K562 (cell line): ENCODE measurements around the gene DNAJC1. TPM values are rescaled to one million over a fixed set of nuclear protein-coding genes. Genes with fewer than 3 reads are reported as not detected.
A peak's percentile ranks its signal among the peaks of the same experiment; 100 is the strongest.

Source experiments
- ARID1B ChIP-seq: fragments of 450-650 bp; IDR thresholded peaks from 2 replicates; pipeline ENCODE4 v1.6.1; 2016; ENCODE audit warnings: antibody characterized with exemption, mild to moderate bottlenecking, inconsistent platforms
- ARID2 ChIP-seq: fragments of 450-650 bp; IDR thresholded peaks from 2 replicates; pipeline ENCODE4 v1.6.1; 2017; ENCODE audit warnings: antibody characterized with exemption, mild to moderate bottlenecking
- BRF1 ChIP-seq: IDR thresholded peaks from 3 replicates; pipeline ENCODE4 v1.6.1; 2011; ENCODE audit warnings: borderline replicate concordance, mild to moderate bottlenecking; ENCODE audit not compliant: insufficient read length; ENCODE audit errors: extremely low read depth
- CBFA2T2 ChIP-seq: fragments of 450-650 bp; conservative IDR thresholded peaks from 2 replicates; pipeline ENCODE4 v1.6.1; 2017; ENCODE audit warnings: mild to moderate bottlenecking
- CSDE1 ChIP-seq, 2 experiments: fragments of 450-650 bp; IDR thresholded peaks; 2 replicates each; pipeline ENCODE4 v1.6.1; 2016; ENCODE audit warnings: mild to moderate bottlenecking in 1 of 2
- DPF2 ChIP-seq: fragments of 450-650 bp; IDR thresholded peaks from 2 replicates; pipeline ENCODE4 v1.6.1; 2016
- EHMT2 ChIP-seq: fragments of 450-650 bp; IDR thresholded peaks from 2 replicates; pipeline ENCODE4 v1.6.1; 2018; ENCODE audit warnings: antibody characterized with exemption
- GATAD2A ChIP-seq: fragments of 450-650 bp; IDR thresholded peaks from 2 replicates; pipeline ENCODE4 v1.6.1; 2017
- GTF2F1 ChIP-seq: IDR thresholded peaks from 2 replicates; pipeline ENCODE4 v1.6.1; 2011; ENCODE audit warnings: low read depth, low read length, improper control_type of control experiment
- HNRNPH1 ChIP-seq: fragments of 200-400 bp; formaldehyde crosslinking; optimal IDR thresholded peaks from 2 replicates; pipeline ENCODE3; 2017; ENCODE audit warnings: low read depth, mild to moderate bottlenecking, low read length, moderate library complexity
- HSF4 ChIP-seq: fragments of 250-450 bp; sonication (Bioruptor Pico); IDR thresholded peaks from 2 replicates; pipeline ENCODE4 v2.1.2; 2022; ENCODE audit warnings: mild to moderate bottlenecking, moderate library complexity, borderline replicate concordance
- NCOA6 ChIP-seq: fragments of 450-650 bp; IDR thresholded peaks from 2 replicates; pipeline ENCODE4 v1.6.1; 2017; ENCODE audit warnings: mild to moderate bottlenecking
- NRF1 ChIP-seq, 2 experiments: fragments of 450-650 bp; IDR thresholded peaks in 1 of 2; conservative IDR thresholded peaks in 1 of 2; 2 replicates each; pipeline ENCODE4 v1.6.1; 2014; ENCODE audit warnings: mild to moderate bottlenecking in 2 of 2
- PPARD ChIP-seq: fragments of 250-450 bp; sonication (Bioruptor Pico); IDR thresholded peaks from 2 replicates; pipeline ENCODE4 v1.8.0; 2022; ENCODE audit warnings: inconsistent platforms, mild to moderate bottlenecking, moderate library complexity
- RBM22 ChIP-seq: fragments of 200-400 bp; formaldehyde crosslinking; IDR thresholded peaks from 2 replicates; pipeline ENCODE4 v1.6.1; 2018; ENCODE audit warnings: low read length, low read depth; ENCODE audit not compliant: poor library complexity, severe bottlenecking
- SRSF7 ChIP-seq: fragments of 200-400 bp; formaldehyde crosslinking; optimal IDR thresholded peaks from 2 replicates; pipeline ENCODE3; 2017; ENCODE audit warnings: mild to moderate bottlenecking, low read depth, low read length
- SRSF9 ChIP-seq: fragments of 200-400 bp; formaldehyde crosslinking; IDR thresholded peaks from 2 replicates; pipeline ENCODE4 v1.6.1; 2017; ENCODE audit warnings: low read depth, low read length, borderline replicate concordance
- THRAP3 ChIP-seq: fragments of 450-650 bp; IDR thresholded peaks from 2 replicates; pipeline ENCODE4 v1.6.1; 2016; ENCODE audit warnings: mild to moderate bottlenecking, inconsistent platforms, borderline replicate concordance
- YY1 ChIP-seq, 3 experiments: IDR thresholded peaks; 2 replicates each; pipeline ENCODE4 v1.6.1; 2011; ENCODE audit warnings: low read length in 2 of 3, mild to moderate bottlenecking in 2 of 3, moderate library complexity in 2 of 3, borderline replicate concordance in 1 of 3, control low read depth in 1 of 3, low read depth in 1 of 3; ENCODE audit not compliant: insufficient read depth in 3 of 3, insufficient replicate concordance in 2 of 3, control insufficient read depth in 1 of 3, insufficient read length in 1 of 3; ENCODE audit errors: extremely low read depth in 1 of 3
- ZNF121 ChIP-seq: sonication (generic); formaldehyde crosslinking; conservative IDR thresholded peaks from 2 replicates; pipeline ENCODE4 v1.8.0; 2022; ENCODE audit warnings: missing genetic modification reagents
- ZNF41 ChIP-seq: fragments of 250-450 bp; sonication (Bioruptor Pico); conservative IDR thresholded peaks from 2 replicates; pipeline ENCODE4 v1.4.0; 2020; ENCODE audit warnings: mild to moderate bottlenecking
- ZNF431 ChIP-seq: sonication (generic); formaldehyde crosslinking; IDR thresholded peaks from 2 replicates; pipeline ENCODE4 v1.8.0; 2022; ENCODE audit warnings: mild to moderate bottlenecking, missing genetic modification reagents
- polyA plus RNA-seq, 8 experiments: library from polyadenylated mRNA; depleted of rRNA in 4 of 8; stranded (reverse) in 5 of 8; unstranded in 3 of 8; fragments of >200 nt; fragmentation: Nextera tagmentation in 2 of 8; fragmentation: Illumina TruSeq in 1 of 8; extraction: Ambion mirVana in 2 of 8; extraction: Trizol in 1 of 8; gene quantifications; 2 replicates each; pipeline versions ENCODE4 v1.2.1 to v1.2.3, GENCODE V29; 2011 to 2014; ENCODE audit warnings: inconsistent platforms in 1 of 8, missing spikeins in 1 of 8
- total RNA-seq, 7 experiments: library from RNA; depleted of rRNA in 6 of 7; stranded (reverse); fragments of >200 nt in 6 of 7; fragmentation: Illumina TruSeq in 2 of 7; extraction: Trizol in 2 of 7; gene quantifications; 2 replicates each; pipeline versions ENCODE4 v1.2.1 to v1.2.3, GENCODE V29; 2011 to 2021; ENCODE audit warnings: low replicate concordance in 1 of 7
- TF ChIP-seq, protein P1 (sequence below): IDR thresholded peaks from 2 replicates; pipeline ENCODE4 v1.6.1; 2016; ENCODE audit warnings: missing genetic modification characterization, missing compliant biosample characterization
- TF ChIP-seq, protein P2 (sequence below): fragments of 450-650 bp; IDR thresholded peaks from 2 replicates; pipeline ENCODE4 v1.6.1; 2016; ENCODE audit warnings: low read depth, mild to moderate bottlenecking, moderate library complexity
- TF ChIP-seq, protein P3 (sequence below): fragments of 450-650 bp; IDR thresholded peaks from 2 replicates; pipeline ENCODE4 v1.6.1; 2018; ENCODE audit warnings: mild to moderate bottlenecking, low read depth; ENCODE audit not compliant: partially characterized antibody
- TF ChIP-seq, protein P4 (sequence below): fragments of 200-400 bp; formaldehyde crosslinking; IDR thresholded peaks from 2 replicates; pipeline ENCODE4 v1.6.1; 2017; ENCODE audit warnings: mild to moderate bottlenecking, low read depth, low read length, moderate library complexity

DNAJC1 gene
- total and polyA plus RNA-seq, 9 of the 15 experiments (the other 6 are each of a cell fraction or from before 2014, with no cell fraction given) = 5.4 to 77.6 (median 40.3) TPM

DNA sequence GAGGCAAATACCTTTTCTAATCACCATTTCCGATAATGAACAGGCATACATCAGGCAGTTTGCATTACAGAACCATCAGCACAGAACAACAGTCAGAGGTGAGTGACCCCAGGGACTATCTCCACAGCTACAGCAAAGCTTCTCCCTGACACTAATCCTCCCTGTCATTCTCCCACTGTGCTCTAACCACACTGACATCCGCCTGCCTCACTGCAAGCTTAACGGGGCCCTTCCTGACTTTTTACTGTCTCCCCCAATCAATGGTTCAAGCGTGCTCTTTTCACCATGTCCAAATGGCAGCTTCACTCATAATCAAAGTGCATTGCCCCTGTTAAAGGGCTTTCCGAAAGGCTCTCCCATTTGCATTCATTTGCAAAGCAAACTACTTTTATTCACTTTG, 196.3 kb downstream of the DNAJC1 start (continued):
- TF ChIP-seq, protein P1, sequence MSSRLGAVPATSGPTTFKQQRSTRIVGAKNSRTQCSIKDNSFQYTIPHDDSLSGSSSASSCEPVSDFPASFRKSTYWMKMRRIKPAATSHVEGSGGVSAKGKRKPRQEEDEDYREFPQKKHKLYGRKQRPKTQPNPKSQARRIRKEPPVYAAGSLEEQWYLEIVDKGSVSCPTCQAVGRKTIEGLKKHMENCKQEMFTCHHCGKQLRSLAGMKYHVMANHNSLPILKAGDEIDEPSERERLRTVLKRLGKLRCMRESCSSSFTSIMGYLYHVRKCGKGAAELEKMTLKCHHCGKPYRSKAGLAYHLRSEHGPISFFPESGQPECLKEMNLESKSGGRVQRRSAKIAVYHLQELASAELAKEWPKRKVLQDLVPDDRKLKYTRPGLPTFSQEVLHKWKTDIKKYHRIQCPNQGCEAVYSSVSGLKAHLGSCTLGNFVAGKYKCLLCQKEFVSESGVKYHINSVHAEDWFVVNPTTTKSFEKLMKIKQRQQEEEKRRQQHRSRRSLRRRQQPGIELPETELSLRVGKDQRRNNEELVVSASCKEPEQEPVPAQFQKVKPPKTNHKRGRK (tag) = no peak
- TF ChIP-seq SRSF9 (no peak), ARID2 (no peak), GATAD2A (peak; percentile 78), HSF4 (CRISPR knock-in tag) (no peak), CBFA2T2 (peak; percentile 90), BRF1 (no peak), NCOA6 (no peak), DPF2 (peak; percentile 96), SRSF7 (no peak), ZNF41 (CRISPR knock-in tag) (no peak), NRF1 (conservative IDR thresholded peaks at IDR 0.05 in 1 of 2, IDR thresholded peaks at IDR 0.05 in 1 of 2) (no peak), CSDE1 (IDR thresholded peaks at IDR 0.05) (no peak), RBM22 (no peak), THRAP3 (no peak), ZNF431 (CRISPR knock-in tag) (no peak), EHMT2 (peak; percentile 74), HNRNPH1 (no peak), PPARD (no peak), GTF2F1 (no peak), ARID1B (peak; percentile 95), YY1 (IDR thresholded peaks at IDR 0.05; ENCODE audit: borderline replicate concordance in 1 of 3, control insufficient read depth in 1 of 3, extremely low read depth in 1 of 3, insufficient read depth in 3 of 3, insufficient read length in 1 of 3, insufficient replicate concordance in 2 of 3, low read depth in 1 of 3, low read length in 2 of 3) (peak in 1 of 3 experiments; percentile 57), ZNF121 (CRISPR knock-in tag) (no peak)
- TF ChIP-seq, protein P2, sequence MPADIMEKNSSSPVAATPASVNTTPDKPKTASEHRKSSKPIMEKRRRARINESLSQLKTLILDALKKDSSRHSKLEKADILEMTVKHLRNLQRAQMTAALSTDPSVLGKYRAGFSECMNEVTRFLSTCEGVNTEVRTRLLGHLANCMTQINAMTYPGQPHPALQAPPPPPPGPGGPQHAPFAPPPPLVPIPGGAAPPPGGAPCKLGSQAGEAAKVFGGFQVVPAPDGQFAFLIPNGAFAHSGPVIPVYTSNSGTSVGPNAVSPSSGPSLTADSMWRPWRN = no peak
- TF ChIP-seq, protein P3, sequence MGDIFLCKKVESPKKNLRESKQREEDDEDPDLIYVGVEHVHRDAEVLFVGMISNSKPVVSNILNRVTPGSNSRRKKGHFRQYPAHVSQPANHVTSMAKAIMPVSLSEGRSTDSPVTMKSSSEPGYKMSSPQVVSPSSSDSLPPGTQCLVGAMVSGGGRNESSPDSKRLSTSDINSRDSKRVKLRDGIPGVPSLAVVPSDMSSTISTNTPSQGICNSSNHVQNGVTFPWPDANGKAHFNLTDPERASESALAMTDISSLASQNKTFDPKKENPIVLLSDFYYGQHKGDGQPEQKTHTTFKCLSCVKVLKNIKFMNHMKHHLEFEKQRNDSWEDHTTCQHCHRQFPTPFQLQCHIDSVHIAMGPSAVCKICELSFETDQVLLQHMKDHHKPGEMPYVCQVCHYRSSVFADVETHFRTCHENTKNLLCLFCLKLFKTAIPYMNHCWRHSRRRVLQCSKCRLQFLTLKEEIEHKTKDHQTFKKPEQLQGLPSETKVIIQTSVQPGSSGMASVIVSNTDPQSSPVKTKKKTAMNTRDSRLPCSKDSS = no peak
- TF ChIP-seq, protein P4, sequence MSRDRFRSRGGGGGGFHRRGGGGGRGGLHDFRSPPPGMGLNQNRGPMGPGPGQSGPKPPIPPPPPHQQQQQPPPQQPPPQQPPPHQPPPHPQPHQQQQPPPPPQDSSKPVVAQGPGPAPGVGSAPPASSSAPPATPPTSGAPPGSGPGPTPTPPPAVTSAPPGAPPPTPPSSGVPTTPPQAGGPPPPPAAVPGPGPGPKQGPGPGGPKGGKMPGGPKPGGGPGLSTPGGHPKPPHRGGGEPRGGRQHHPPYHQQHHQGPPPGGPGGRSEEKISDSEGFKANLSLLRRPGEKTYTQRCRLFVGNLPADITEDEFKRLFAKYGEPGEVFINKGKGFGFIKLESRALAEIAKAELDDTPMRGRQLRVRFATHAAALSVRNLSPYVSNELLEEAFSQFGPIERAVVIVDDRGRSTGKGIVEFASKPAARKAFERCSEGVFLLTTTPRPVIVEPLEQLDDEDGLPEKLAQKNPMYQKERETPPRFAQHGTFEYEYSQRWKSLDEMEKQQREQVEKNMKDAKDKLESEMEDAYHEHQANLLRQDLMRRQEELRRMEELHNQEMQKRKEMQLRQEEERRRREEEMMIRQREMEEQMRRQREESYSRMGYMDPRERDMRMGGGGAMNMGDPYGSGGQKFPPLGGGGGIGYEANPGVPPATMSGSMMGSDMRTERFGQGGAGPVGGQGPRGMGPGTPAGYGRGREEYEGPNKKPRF = no peak
